Upper lobe of right lung (tissue), 1 donor: ENCODE results near the gene FXYD6. TPM values are rescaled to one million over a fixed set of nuclear protein-coding genes. Genes with fewer than 3 reads are reported as not detected.

Experiments
- ATAC-seq: fragments of 200-7000 bp; cut with Tn5 transposase; one replicate; pipeline ENCODE4 v1.9.1; 2020; ENCODE audit warnings: mild to moderate bottlenecking, moderate library complexity
- DNase-seq: peaks from one replicate; pipeline ENCODE4 v3.0.0-alpha.2; 2020
- H3K27ac ChIP-seq: fragments of 200-600 bp; one replicate; pipeline ENCODE4 v1.8.0; 2022
- H3K27me3 ChIP-seq: fragments of 200-600 bp; one replicate; pipeline ENCODE4 v1.8.0; 2022; ENCODE audit warnings: mild to moderate bottlenecking
- H3K36me3 ChIP-seq: fragments of 200-600 bp; one replicate; pipeline ENCODE4 v1.8.0; 2022
- H3K4me1 ChIP-seq: fragments of 200-600 bp; one replicate; pipeline ENCODE4 v1.8.0; 2022
- H3K4me3 ChIP-seq: fragments of 200-600 bp; one replicate; pipeline ENCODE4 v1.8.0; 2022; ENCODE audit warnings: mild to moderate bottlenecking
- H3K9me3 ChIP-seq: fragments of 200-600 bp; one replicate; pipeline ENCODE4 v1.8.0; 2022
- intact Hi-C: fragments of 100-400 bp; cut with DNase I; formaldehyde crosslinking; loops from one replicate; pipeline ENCODE4 v1.11.0; 2022
- total RNA-seq: library from RNA; stranded (reverse); fragmentation: NEBNext Ultra II Directional; extraction: Animal tissue kit (Norgen Biotek cat#: 25700); gene quantifications from one replicate; pipeline ENCODE4 v1.2.1, GENCODE V29; 2021
- TF ChIP-seq, protein P1 (sequence below): fragments of 200-600 bp; IDR thresholded peaks from one replicate; pipeline ENCODE4 v1.8.0; 2022; ENCODE audit warnings: antibody characterized with exemption
- donor health status: DM: no; HTN: yes; CAD: no; lungs with severe emphysema.

Gene FXYD6
- total RNA-seq, 1 donor from 2014 or later: 59.0 TPM

DNA sequence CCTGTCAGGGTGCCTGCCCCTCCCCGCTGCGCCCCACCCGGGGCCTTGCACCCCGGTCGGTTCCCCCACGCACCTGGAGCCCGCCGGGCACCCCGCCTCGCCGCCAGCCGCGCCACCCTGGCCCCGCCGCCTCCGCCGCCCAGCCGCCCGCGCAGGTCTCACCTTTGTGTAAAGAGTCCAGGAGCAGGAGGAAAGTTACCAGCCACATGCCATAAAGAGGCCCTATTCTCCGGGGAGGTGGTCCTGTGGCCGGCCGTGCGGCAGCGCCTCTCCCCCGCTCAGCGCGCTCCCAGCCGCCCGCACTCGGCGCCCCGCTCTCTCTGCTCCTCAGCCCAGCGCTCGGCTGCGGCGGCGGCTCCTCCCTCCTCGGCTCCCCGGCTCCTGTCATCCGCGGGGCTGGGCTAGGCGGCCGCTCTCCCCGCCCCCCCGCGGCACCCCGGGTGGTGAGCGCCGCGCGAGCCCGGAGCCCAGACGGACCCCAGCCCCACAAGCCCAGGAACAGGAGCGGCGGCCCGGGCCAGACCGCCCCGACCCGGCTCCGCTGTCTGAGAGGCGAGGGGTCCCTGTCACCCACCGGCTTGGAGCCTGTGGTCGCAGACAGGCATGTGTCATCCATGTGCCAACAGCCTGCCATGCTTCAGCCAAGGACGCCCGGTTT is 79.5 kb downstream of the FXYD6 start, which contains the start of gene DSCAML1:
Gene DSCAML1 (minus strand): TSS at position 345 of the 658 bp plus-strand sequence. CDS start 137 bp downstream, at position 208.
- TF ChIP-seq, protein P1, sequence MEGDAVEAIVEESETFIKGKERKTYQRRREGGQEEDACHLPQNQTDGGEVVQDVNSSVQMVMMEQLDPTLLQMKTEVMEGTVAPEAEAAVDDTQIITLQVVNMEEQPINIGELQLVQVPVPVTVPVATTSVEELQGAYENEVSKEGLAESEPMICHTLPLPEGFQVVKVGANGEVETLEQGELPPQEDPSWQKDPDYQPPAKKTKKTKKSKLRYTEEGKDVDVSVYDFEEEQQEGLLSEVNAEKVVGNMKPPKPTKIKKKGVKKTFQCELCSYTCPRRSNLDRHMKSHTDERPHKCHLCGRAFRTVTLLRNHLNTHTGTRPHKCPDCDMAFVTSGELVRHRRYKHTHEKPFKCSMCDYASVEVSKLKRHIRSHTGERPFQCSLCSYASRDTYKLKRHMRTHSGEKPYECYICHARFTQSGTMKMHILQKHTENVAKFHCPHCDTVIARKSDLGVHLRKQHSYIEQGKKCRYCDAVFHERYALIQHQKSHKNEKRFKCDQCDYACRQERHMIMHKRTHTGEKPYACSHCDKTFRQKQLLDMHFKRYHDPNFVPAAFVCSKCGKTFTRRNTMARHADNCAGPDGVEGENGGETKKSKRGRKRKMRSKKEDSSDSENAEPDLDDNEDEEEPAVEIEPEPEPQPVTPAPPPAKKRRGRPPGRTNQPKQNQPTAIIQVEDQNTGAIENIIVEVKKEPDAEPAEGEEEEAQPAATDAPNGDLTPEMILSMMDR: no peak
- Histone ChIP-seq H3K4me3 (peak within 1 kb of the TSS; percentile 25), H3K36me3 (no peaks in the 10 kb centered on the region), H3K27ac (no peak within 1 kb of the TSS), H3K9me3 (no peaks in the 10 kb centered on the region), H3K27me3 (peaks cover 54% of the 10 kb centered on the region), H3K4me1 (peaks cover 14% of the 10 kb centered on the region)
- ATAC-seq (peak; percentile 45), DNase-seq (no peak)
- intact Hi-C loops: no loop called here

DNA sequence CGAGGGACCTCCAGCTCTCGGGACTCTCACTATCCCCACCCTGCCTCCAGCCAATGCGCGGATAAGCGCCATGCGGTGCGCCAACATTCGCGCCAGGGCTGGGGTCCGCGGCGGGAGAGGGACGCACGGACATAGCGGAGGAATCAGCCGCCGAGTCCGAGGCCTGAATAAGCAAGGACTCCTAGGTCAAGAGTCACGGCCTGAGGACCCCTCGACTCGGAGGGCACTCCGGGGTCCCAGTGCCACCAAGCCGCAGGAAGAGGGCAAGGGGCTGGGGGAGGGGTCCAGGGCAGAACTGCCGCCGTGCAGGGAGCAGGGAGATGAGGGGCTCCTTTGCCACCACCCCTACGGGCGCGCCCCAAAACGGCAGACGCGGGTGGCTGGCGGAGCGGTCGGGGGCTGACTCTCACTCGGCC is 80.0 kb downstream of the FXYD6 start:
- Histone ChIP-seq H3K27me3 (peaks cover 54% of the 10 kb centered on the region), H3K4me3 (peak overlapping the region; percentile 25), H3K4me1 (peaks cover 14% of the 10 kb centered on the region), H3K27ac (no peak overlapping the region), H3K9me3 (no peaks in the 10 kb centered on the region), H3K36me3 (no peaks in the 10 kb centered on the region)
- DNase-seq: no peak
- no peak for ATAC-seq
- intact Hi-C loops: no loop called here
- TF ChIP-seq, protein P1: no peak

DNA sequence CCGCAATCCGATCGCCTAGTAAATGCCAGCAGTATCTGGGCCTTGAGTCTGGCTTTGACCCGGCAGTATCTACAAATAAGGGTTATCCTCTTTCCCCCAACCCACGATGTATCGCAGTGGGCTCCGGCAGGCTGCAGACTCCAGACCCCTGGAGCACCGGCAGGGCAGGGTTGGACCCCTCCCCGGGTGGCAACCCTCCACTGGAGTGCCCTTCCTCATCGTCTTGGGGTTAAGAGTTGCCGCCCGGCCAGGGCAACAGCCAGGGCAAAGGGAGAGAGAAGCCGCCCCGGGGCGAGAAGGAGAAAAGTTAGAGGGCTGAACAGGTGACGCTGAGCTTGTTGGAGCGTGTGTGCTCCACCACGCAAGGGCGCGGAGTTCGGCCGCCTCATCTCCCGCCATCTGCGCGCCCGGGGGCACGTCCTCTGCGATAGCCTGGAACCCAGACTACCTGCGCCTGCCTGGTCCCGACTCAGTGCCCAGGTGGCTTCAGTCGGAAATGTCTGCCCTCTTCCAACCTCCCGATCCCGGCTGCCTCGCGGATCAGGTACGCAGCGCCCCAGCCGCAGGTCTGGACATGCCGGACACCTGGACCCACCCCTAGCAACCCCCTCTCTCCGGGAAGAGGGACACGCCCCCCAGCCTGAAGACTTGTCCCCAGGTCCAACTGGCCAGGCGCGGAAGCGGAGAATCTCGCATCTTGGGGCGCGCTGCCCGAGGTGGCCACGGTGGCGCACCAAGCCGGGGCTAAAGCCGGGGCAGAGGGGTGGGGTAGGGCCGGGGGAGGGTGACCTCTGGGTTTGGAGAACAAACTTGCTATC is 80.6 kb downstream of the FXYD6 start:
- intact Hi-C loops: no loop called here
- H3K27ac ChIP-seq: no peak overlapping the region
- H3K9me3 ChIP-seq: no peaks in the 10 kb centered on the region
- peaks cover 14% of the 10 kb centered on the region for H3K4me1 ChIP-seq
- H3K27me3 ChIP-seq: peaks cover 54% of the 10 kb centered on the region
- DNase-seq (no peak), ATAC-seq (no peak)
- TF ChIP-seq, protein P1: no peak
- H3K36me3 ChIP-seq: no peaks in the 10 kb centered on the region
- H3K4me3 ChIP-seq: no peak overlapping the region

DNA sequence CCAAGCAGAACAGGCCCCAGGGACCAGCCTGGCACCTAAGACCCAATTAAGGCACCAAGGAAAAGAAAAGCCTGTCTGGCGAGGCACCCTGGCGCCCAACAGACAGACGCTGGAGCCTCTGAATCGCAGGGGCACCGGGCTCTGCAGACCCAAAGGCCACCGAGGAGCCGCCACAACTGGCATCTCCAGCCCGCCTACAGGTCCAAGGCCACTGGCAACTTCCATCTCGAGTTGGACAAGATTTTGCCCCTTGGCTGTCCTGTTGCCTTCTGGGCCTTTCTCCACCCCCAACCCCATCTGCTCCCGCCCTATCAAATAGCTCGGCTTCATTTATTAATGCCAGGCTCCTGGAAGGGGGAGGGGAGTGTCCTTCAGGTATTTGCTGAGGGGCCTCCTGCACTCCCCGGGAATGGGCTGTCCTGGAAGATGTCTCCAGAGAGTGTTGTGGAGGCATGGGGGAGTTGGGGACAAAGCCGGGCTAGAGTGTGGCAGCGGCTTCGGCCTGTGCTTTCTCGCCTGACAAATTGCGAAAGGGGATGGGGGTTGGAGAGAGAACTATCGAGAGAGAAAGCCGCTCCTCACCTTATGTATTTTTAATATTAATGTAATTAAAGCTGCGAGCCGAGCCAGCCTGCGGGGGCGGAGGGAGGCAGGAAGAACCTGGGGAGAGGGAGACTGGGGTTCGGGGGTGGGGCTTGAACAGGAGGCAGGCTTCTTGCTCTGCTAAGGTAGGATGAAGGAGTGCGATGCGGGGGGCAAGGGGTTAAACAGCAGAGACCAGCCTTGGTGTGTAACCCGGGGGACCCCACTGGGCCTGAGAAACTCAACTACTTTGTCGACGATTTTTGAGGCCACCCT is 81.5 kb downstream of the FXYD6 start:
- H3K27ac ChIP-seq: no peak overlapping the region
- DNase-seq (no peak), ATAC-seq (no peak)
- TF ChIP-seq, protein P1: no peak
- no peak overlapping the region for H3K4me3 ChIP-seq
- intact Hi-C loops: no loop called here
- H3K27me3 ChIP-seq: peaks cover 54% of the 10 kb centered on the region
- peaks cover 14% of the 10 kb centered on the region for H3K4me1 ChIP-seq
- no peaks in the 10 kb centered on the region for H3K9me3 ChIP-seq
- no peaks in the 10 kb centered on the region for H3K36me3 ChIP-seq

DNA sequence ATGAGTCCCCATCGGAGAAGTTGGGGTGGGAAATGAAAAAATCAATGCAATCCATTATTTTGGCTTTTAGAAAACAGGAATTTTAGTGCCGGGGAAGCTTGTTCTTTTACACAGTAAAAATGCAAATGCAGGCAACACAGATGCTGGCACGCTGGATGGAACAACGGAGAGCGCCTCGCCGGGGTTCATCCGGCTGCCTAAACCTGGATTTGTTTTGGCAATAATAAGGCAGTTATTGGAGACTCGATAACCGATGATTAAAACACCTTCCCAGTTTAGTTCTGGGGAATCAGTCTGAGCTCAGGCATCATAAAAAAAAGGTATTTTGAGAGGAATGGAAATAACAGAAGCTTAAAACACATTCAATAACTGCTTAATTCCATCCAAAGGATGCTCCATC is 82.3 kb downstream of the FXYD6 start:
- Histone ChIP-seq H3K9me3 (no peaks in the 10 kb centered on the region), H3K27me3 (peaks cover 48% of the 10 kb centered on the region), H3K36me3 (no peaks in the 10 kb centered on the region), H3K4me3 (no peak overlapping the region), H3K27ac (no peak overlapping the region), H3K4me1 (peaks cover 14% of the 10 kb centered on the region)
- ATAC-seq: no peak
- intact Hi-C loops: no loop called here
- TF ChIP-seq, protein P1: no peak
- DNase-seq: no peak
